ENCODE results near the gene TCF7. TPM values are rescaled to one million over a fixed set of nuclear protein-coding genes. Genes with fewer than 3 reads are reported as not detected.

Gene TCF7
- total RNA-seq, 2 experiments from 2014 or later, result 24.4 to 25.6 TPM

GRCh38 chr5:134086225-134086942 is 28.1 kb upstream of the TCF7 start:
- ChIA-PET POLR2A (interaction anchor here (0.9 kb wide), 1 partner anchor 13 kb away, joined by 4 read pairs; no protein-coding TSS in a partner anchor), CTCF (interaction anchor here (0.9 to 2.7 kb wide), 3 partner anchors 11 to 17 kb away, joined by 3 to 12 read pairs (median 3); no protein-coding TSS in a partner anchor)

DNA sequence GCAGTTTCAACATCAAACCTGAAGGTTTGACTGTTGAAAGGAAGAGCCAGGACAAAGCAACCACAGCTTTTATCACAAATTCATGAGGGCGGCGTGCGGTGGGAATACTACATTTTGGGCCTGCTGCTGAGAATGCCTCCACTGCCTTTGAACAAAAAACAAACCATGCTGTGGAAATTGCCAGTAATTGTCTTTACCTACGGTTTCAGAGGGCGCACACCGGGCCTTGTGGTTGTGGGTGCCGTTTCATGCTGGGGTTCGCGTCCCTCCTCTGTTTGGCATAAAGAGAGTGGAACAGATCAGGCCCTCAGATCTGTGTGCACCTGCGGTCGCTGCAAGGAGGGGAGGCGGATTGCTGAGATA is 27.6 kb upstream of the TCF7 start:
- ChIA-PET POLR2A (interaction anchor here (0.9 kb wide), 1 partner anchor 13 kb away, joined by 4 read pairs; no protein-coding TSS in a partner anchor), CTCF (interaction anchor here (0.9 to 2.7 kb wide), 3 partner anchors 10 to 18 kb away, joined by 3 to 12 read pairs (median 3); no protein-coding TSS in a partner anchor)

DNA sequence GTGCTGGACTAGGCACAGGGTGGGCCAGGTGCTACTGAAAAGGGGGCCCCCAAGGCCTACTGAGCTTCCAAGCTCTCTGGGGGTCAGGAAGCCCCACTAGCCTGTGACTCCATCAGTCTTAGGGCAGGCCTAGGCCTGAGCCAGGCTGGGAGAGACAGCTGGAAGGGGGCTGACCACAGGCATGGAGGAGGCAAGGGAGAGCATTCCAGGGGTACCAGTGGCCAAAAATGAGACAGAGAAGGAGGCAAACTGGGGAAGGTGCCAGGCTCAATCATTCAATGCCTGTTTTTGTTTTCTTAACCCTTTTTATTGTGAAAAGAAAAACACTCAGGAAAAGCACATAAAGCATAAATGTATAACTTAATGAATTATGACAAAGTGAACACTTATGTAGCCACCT is 26.2 kb upstream of the TCF7 start:
- POLR2A ChIA-PET, result no interaction called here
- CTCF ChIA-PET, result interaction anchor here (0.9 to 1.4 kb wide), 3 partner anchors 14 to 52 kb away, joined by 3 to 6 read pairs (median 5); no protein-coding TSS in a partner anchor

DNA sequence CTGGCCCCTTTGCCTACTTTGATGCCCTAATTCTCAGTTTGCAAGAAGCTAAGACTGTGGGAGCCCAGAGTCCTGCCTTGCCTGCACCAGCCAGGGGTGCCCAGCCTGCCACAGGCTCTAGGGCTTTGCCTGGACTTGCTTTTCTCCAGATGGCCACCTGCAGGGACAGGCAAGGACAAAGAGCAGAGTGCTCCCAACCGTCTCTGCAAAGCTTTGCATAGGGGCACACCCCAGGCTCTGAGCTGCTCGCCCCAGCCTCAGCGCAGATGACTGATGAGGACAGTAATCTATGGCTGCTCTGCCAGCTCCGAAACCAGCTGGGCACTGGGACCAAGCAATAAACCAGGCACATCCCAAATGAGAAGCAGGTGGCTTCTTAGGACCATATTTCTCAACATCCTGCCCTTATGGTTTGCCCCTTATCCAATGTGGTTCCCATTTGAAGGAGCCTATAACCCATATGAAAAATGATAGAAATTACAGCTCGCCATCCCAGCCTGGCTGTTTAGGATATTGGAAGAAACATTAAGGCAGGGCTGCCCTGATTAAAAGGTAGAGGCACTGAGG is 25.4 kb upstream of the TCF7 start:
- POLR2A ChIA-PET, result no interaction called here

GRCh38 chr5:134090522-134090921 is 24.0 kb upstream of the TCF7 start:
- ChIA-PET CTCF (interaction anchor here (1.4 kb wide), 1 partner anchor 10 kb away, joined by 4 read pairs; no protein-coding TSS in a partner anchor), POLR2A (no interaction called here)

More for the DNA sequence above, 25.4 kb upstream of the TCF7 start:
- CTCF ChIA-PET, result interaction anchor here (0.9 to 1.4 kb wide), 3 partner anchors 11 to 49 kb away, joined by 3 to 6 read pairs (median 4); no protein-coding TSS in a partner anchor

DNA sequence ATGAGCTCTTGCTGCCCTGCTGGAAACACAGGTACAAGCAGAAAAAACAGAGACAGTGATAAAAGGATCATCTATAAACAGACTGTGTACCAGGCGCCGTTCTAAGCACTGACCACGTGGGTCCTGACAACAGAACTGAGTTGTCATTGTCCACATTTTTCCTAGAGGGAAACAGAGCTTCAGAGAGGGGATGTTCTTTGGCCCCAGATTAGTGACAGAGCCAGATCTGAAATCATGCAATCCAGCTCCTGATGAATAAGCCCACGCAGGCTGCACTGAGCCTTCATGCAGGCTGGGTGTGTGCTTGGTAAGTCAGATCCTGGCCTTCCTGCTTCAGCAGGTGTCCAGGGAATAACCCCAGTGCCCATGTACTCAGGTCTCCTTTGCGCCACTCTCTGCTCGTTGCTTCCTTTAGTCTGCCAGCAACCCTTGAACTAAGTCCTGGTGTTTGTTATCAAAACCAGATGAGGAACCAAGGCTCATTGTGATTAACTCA is 22.8 kb upstream of the TCF7 start:
- POLR2A ChIA-PET, result interaction anchor here (0.6 kb wide), 2 partner anchors 52 to 538 kb away, joined by 3 to 9 read pairs; no protein-coding TSS in a partner anchor

GRCh38 chr5:134092875-134093274 is 21.6 kb upstream of the TCF7 start:
- CTCF ChIA-PET, result interaction anchor here (0.7 to 1.7 kb wide), 5 partner anchors 7 to 65 kb away, joined by 3 to 6 read pairs (median 4); no protein-coding TSS in a partner anchor

More for the DNA sequence above, 22.8 kb upstream of the TCF7 start:
- CTCF ChIA-PET, result interaction anchor here (1.2 to 1.5 kb wide), 4 partner anchors 9 to 50 kb away, joined by 3 to 7 read pairs (median 4); no protein-coding TSS in a partner anchor

DNA sequence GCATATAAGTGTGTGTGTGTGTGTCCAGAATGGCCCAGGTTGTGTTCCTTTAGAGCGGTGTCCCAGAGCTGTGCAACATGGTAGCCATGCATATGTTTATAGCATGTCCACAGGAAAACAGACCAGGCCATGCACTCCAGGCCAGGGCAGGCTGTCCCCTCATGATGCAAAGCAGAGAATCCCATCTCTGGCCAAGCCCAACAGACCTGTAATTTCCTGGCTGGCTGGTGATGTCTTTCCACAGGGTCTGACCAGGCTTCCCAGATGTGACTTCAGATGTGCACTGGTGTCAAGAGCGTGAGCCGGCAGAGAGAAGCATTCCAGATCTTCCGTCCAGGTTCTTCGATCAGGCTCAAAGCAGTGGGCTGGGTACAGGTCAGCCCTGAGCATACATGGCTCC is 21.1 kb upstream of the TCF7 start:
- POLR2A ChIA-PET, result no interaction called here
- CTCF ChIA-PET, result interaction anchor here (0.6 to 1.7 kb wide), 5 partner anchors 9 to 54 kb away, joined by 3 to 6 read pairs (median 4); no protein-coding TSS in a partner anchor

More at GRCh38 chr5:134092875-134093274, 21.6 kb upstream of the TCF7 start:
- POLR2A ChIA-PET, result no interaction called here

GRCh38 chr5:134095293-134095692 is 19.2 kb upstream of the TCF7 start:
- POLR2A ChIA-PET, result interaction anchor here (0.9 kb wide), 1 partner anchor 23 kb away, joined by 5 read pairs; no protein-coding TSS in a partner anchor
- CTCF ChIA-PET, result interaction anchor here (0.8 to 0.9 kb wide), 2 partner anchors 55 to 56 kb away, joined by 3 read pairs; no protein-coding TSS in a partner anchor

DNA sequence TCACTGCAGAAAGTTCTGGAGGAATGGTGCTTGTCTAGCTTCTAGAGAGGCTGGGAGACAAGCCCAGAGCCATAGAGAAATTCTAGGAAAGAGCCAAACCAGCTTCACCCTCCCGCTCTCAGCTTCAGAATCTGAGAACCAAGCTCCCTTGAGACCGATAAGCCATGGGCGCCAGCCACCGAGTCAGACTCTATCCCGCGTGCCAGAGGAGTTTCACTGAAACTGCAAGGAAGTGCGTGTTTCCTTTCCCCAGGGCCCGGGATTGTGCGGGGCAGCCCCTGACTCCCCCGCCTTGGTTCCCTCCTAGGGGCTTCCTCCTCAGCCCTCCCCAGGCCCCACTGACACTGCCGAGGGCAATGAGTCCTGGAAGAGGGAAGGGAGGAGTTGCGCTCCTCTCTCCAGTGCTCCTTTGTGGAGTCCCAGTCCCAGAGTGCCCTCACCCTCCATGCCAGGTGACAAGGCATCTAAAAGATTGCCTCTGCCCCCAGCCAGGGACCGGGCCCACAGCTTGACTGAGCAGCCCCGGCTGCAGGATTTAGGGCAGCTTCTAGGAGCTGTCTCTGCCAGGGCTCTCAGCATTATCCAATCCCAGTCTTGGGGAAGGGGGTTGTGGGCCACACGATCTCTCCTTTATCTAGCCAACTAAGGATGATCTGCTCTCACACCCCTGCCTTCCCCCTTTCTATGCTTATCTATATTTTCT is 18.4 kb upstream of the TCF7 start:
- CTCF ChIA-PET, result interaction anchor here (0.8 to 0.9 kb wide), 2 partner anchors 56 to 57 kb away, joined by 3 read pairs; no protein-coding TSS in a partner anchor
- POLR2A ChIA-PET, result interaction anchor here (0.9 kb wide), 1 partner anchor 23 kb away, joined by 5 read pairs; no protein-coding TSS in a partner anchor

DNA sequence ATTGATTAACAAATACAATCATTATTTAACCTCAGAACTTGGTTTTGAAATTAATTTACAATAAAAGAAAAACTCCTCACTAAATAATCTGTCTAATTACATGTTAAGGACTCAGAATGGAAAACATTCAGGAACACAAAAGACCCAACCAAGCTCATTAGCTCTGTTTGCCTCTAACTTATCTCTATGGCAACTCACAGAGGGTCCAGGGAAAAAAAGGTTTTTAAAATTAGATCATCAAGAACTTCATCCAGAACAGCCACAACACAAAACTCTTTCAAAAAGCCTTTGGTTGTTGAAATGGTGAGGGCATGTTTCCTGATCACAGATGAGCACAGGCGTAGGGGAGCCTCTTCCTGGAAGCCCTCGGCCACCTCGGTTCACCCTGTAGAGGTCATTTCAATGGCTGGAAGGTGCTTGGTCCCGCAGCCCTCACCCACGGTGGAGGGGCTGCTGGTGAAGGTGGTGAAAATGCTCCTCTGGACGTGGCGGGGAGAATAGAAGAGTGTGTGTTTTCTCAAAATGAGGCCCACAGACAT is 17.2 kb upstream of the TCF7 start:
- CTCF ChIA-PET, result interaction anchor here (0.9 to 2.1 kb wide), 2 partner anchors 11 to 57 kb away, joined by 3 to 15 read pairs; no protein-coding TSS in a partner anchor
- POLR2A ChIA-PET, result no interaction called here

DNA sequence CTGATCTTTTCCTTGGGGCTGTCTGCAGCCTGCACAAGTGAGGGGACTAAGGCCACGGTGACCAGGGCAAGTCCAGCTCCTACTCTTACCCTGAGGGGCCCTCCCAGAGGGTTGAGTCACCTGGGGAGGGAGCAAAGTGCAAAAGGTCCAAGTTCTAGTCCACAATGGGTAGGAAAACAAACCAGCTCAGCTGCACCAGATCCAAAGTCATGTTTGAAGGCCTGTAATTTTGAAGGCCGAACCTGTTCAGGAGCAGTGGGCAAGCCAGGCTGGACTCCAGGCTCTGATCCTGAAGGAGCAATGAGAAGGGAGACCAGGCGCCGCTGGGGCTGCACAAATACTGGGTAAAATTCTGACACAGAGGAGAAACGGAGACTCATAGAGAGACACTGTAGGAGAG is 15.8 kb upstream of the TCF7 start:
- CTCF ChIA-PET, result interaction anchor here (0.7 to 4.1 kb wide), 5 partner anchors 15 to 59 kb away, joined by 3 to 21 read pairs (median 3); no protein-coding TSS in a partner anchor
- POLR2A ChIA-PET, result no interaction called here

GRCh38 chr5:134099288-134099872 is 15.1 kb upstream of the TCF7 start:
- POLR2A ChIA-PET, result interaction anchor here (1.2 kb wide), 1 partner anchor 20 kb away, joined by 5 read pairs; no protein-coding TSS in a partner anchor
- CTCF ChIA-PET, result interaction anchor here (0.9 to 4.1 kb wide), 7 partner anchors 7 to 60 kb away, joined by 3 to 21 read pairs (median 12); no protein-coding TSS in a partner anchor

DNA sequence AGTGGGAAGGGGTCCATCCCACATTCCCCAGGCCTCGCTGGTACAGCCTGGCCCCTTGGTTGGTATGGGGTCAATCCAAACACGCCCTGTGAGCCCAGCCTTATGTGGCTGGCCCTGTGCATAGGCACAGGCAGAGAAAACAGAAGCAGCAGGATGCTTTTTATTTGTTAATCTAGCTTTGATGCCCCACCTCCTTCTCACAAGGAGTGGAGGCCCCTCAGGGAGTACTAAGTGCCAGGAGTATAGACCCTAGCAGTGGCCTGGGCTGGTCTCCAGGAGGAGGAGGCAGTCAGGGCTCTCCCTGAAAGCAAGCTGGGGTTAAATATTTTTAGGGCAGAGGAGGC is 14.6 kb upstream of the TCF7 start:
- ChIA-PET POLR2A (interaction anchor here (0.6 to 1.9 kb wide), 6 partner anchors 12 to 60 kb away, joined by 4 to 12 read pairs (median 6); no protein-coding TSS in a partner anchor), CTCF (interaction anchor here (0.8 to 4.1 kb wide), 9 partner anchors 8 to 46 kb away, joined by 3 to 21 read pairs (median 9); no protein-coding TSS in a partner anchor)

- ChIA-PET CTCF (interaction anchor here (0.8 to 4.1 kb wide), 12 partner anchors 9 to 48 kb away, joined by 3 to 21 read pairs (median 6); no protein-coding TSS in a partner anchor), POLR2A (interaction anchor here (0.6 to 1.9 kb wide), 8 partner anchors 10 to 61 kb away, joined by 3 to 12 read pairs (median 5); no protein-coding TSS in a partner anchor)
Observed at GRCh38 chr5:134100283-134101091, 14.0 kb upstream of the TCF7 start.

- ChIA-PET POLR2A (interaction anchor here (1.9 kb wide), 1 partner anchor 37 kb away, joined by 8 read pairs; no protein-coding TSS in a partner anchor), CTCF (interaction anchor here (0.5 to 4.1 kb wide), 18 partner anchors 9 to 1524 kb away, joined by 3 to 21 read pairs (median 4); no protein-coding TSS in a partner anchor)
Observed at GRCh38 chr5:134101686-134102439, 12.6 kb upstream of the TCF7 start.
